Natural killer cell (primary cell): ENCODE data around the gene SMS. TPM values are rescaled to one million over a fixed set of nuclear protein-coding genes. Genes with fewer than 3 reads are reported as not detected.
A peak's percentile ranks its signal among the peaks of the same experiment; 100 is the strongest.

Experiments used
- ATAC-seq, 3 donors: fragments of 150-1000 bp in 2 of 3; fragments of 200-7000 bp in 1 of 3; cut with Tn5 transposase; 1 replicate in 1 of 3; 2 replicates in 2 of 3; pipeline ENCODE4 v1.10.0; 2021; ENCODE audit warnings: mild to moderate bottlenecking in 2 of 3, moderate library complexity in 2 of 3
- DNase-seq, 2 donors: peaks; one replicate each; pipeline versions ENCODE4 v3.0.0 to v3.0.0-alpha.2; 2013 to 2021; ENCODE audit warnings: mixed read lengths in 1 of 2
- H3K27ac ChIP-seq: one replicate; pipeline ENCODE4 v1.5.1; 2013; ENCODE audit warnings: mild to moderate bottlenecking, low read length
- H3K27me3 ChIP-seq: one replicate; pipeline ENCODE4 v1.6.1; 2013; ENCODE audit warnings: low read length; ENCODE audit not compliant: control insufficient read depth, insufficient read depth
- H3K36me3 ChIP-seq: one replicate; pipeline ENCODE4 v1.6.1; 2013; ENCODE audit warnings: low read length; ENCODE audit not compliant: control insufficient read depth, insufficient read depth
- H3K4me1 ChIP-seq: one replicate; pipeline ENCODE4 v1.6.1; 2013; ENCODE audit warnings: low read length; ENCODE audit not compliant: control insufficient read depth, insufficient read depth
- H3K4me3 ChIP-seq: one replicate; pipeline ENCODE4 v1.5.1; 2013; ENCODE audit warnings: low read length
- H3K9me3 ChIP-seq: one replicate; pipeline ENCODE4 v1.6.1; 2013; ENCODE audit warnings: low read length; ENCODE audit not compliant: control insufficient read depth, insufficient read depth
- H3K27ac Mint-ChIP-seq, 2 donors: one replicate each; pipeline ENCODE4 v1.8.0; 2022; ENCODE audit warnings: mild to moderate bottlenecking in 2 of 2, mixed read lengths in 2 of 2, moderate library complexity in 1 of 2
- H3K27me3 Mint-ChIP-seq, 2 donors: one replicate each; pipeline ENCODE4 v1.8.0; 2022; ENCODE audit warnings: low read depth in 2 of 2, mixed read lengths in 2 of 2
- H3K36me3 Mint-ChIP-seq: one replicate; pipeline ENCODE4 v1.8.0; 2022; ENCODE audit warnings: mixed read lengths
- H3K4me1 Mint-ChIP-seq, 2 donors: one replicate each; pipeline ENCODE4 v1.8.0; 2022; ENCODE audit warnings: mixed read lengths in 2 of 2
- H3K4me3 Mint-ChIP-seq: one replicate; pipeline ENCODE4 v1.8.0; 2022; ENCODE audit warnings: mild to moderate bottlenecking, moderate library complexity, mixed read lengths
- H3K9me3 Mint-ChIP-seq, 2 donors: one replicate each; pipeline ENCODE4 v1.8.0; 2022; ENCODE audit warnings: mixed read lengths in 2 of 2
- CTCF ChIP-seq: fragments of 200-600 bp; IDR thresholded peaks from one replicate; pipeline ENCODE4 v1.8.0; 2022; ENCODE audit warnings: antibody characterized with exemption
- WGBS: methylation state at CpG from one replicate; pipeline ENCODE4 v1.1.7; 2013; ENCODE audit warnings: missing lambda C conversion rate; ENCODE audit not compliant: insufficient coverage; 5-methylcytosine and 5-hydroxymethylcytosine counted together
- intact Hi-C: fragments of 100-400 bp; cut with micrococcal nuclease; formaldehyde crosslinking; loops from one replicate; pipeline ENCODE4 v1.14.2; 2022
- total RNA-seq, 4 donors: library from RNA; stranded (reverse); fragments of 120-200 nt in 1 of 4; gene quantifications; one replicate each; pipeline versions ENCODE4 v1.2.3 to v1.2.4, GENCODE V29; 2013 to 2022

SMS gene
- total RNA-seq, 3 donors from 2014 or later (not counting 1 experiment from before 2014, with no cell fraction given): 14.9 to 19.4 (median 18.6) TPM

- intact Hi-C loops: no loop called here
- Mint-ChIP-seq H3K4me1 (peaks cover 23 to 32% of the 10 kb centered on the region in 2 donors), H3K27ac (no peak overlapping the region), H3K36me3 (no peaks in the 10 kb centered on the region), H3K27me3 (no peaks in the 10 kb centered on the region), H3K4me3 (no peak overlapping the region), H3K9me3 (no peaks in the 10 kb centered on the region)
- H3K27me3 ChIP-seq: no peaks in the 10 kb centered on the region
- TF ChIP-seq CTCF: no peak
- H3K4me3 ChIP-seq: no peak overlapping the region
- WGBS: 85% methylated on average over 6 of the region's 8 CpGs
- no peaks in the 10 kb centered on the region for H3K36me3 ChIP-seq
- H3K9me3 ChIP-seq: no peaks in the 10 kb centered on the region
- no peak for DNase-seq
- H3K4me1 ChIP-seq: peaks cover 4% of the 10 kb centered on the region
- no peak overlapping the region for H3K27ac ChIP-seq
- no peak for ATAC-seq
Measured at GRCh38 chrX:21958187-21958586, 17.7 kb downstream of the SMS start.

- H3K4me1 ChIP-seq: peaks cover 4% of the 10 kb centered on the region
- H3K4me1 Mint-ChIP-seq: peaks cover 23 to 32% of the 10 kb centered on the region in 2 donors
- no peaks in the 10 kb centered on the region for H3K36me3 Mint-ChIP-seq
- H3K4me3 ChIP-seq: no peak overlapping the region
- ATAC-seq (no peak), DNase-seq (no peak)
- H3K36me3 ChIP-seq: no peaks in the 10 kb centered on the region
- no peak overlapping the region for H3K4me3 Mint-ChIP-seq
- no peak for TF ChIP-seq CTCF
- H3K27ac Mint-ChIP-seq: no peak overlapping the region
- 97% methylated on average over 4 of the region's 4 CpGs for WGBS
- no peak overlapping the region for H3K27ac ChIP-seq
- H3K27me3 ChIP-seq: no peaks in the 10 kb centered on the region
- no peaks in the 10 kb centered on the region for H3K9me3 Mint-ChIP-seq
- no peaks in the 10 kb centered on the region for H3K9me3 ChIP-seq
- intact Hi-C loops: no loop called here
- no peaks in the 10 kb centered on the region for H3K27me3 Mint-ChIP-seq
Measured at GRCh38 chrX:21958916-21959315, 18.4 kb downstream of the SMS start.

GRCh38 chrX:21959362-21960051, 19.0 kb downstream of the SMS start:
- peaks cover 4% of the 10 kb centered on the region for H3K4me1 ChIP-seq
- no peaks in the 10 kb centered on the region for H3K27me3 Mint-ChIP-seq
- no peaks in the 10 kb centered on the region for H3K27me3 ChIP-seq
- no peak overlapping the region for H3K27ac ChIP-seq
- WGBS: 39% methylated on average over 10 of the region's 12 CpGs
- peaks cover 23 to 32% of the 10 kb centered on the region in 2 donors for H3K4me1 Mint-ChIP-seq
- peak overlapping the region in 1 of 2 donors; percentile 79 for H3K27ac Mint-ChIP-seq
- ATAC-seq (no peak), DNase-seq (no peak)
- no peak for TF ChIP-seq CTCF
- no peak overlapping the region for H3K4me3 Mint-ChIP-seq
- H3K4me3 ChIP-seq: no peak overlapping the region
- H3K9me3 Mint-ChIP-seq: no peaks in the 10 kb centered on the region
- no peaks in the 10 kb centered on the region for H3K9me3 ChIP-seq
- no peaks in the 10 kb centered on the region for H3K36me3 ChIP-seq
- intact Hi-C loops: no loop called here
- H3K36me3 Mint-ChIP-seq: no peaks in the 10 kb centered on the region
